GM18511 (cell line): ENCODE results near the gene LRP5.
"Not testable (repeated sequence)": the region's sequence is repeated elsewhere in the genome, so short reads cannot be mapped to it uniquely, and the experiment has no call there.

Source experiments
- ATAC-seq: cut with Tn5 transposase; IDR thresholded peaks from one replicate; pipeline ENCODE4 v1.9.1; 2021; ENCODE audit warnings: mild to moderate bottlenecking, moderate library complexity; ENCODE audit not compliant: unreplicated experiment

The LRP5 gene

DNA sequence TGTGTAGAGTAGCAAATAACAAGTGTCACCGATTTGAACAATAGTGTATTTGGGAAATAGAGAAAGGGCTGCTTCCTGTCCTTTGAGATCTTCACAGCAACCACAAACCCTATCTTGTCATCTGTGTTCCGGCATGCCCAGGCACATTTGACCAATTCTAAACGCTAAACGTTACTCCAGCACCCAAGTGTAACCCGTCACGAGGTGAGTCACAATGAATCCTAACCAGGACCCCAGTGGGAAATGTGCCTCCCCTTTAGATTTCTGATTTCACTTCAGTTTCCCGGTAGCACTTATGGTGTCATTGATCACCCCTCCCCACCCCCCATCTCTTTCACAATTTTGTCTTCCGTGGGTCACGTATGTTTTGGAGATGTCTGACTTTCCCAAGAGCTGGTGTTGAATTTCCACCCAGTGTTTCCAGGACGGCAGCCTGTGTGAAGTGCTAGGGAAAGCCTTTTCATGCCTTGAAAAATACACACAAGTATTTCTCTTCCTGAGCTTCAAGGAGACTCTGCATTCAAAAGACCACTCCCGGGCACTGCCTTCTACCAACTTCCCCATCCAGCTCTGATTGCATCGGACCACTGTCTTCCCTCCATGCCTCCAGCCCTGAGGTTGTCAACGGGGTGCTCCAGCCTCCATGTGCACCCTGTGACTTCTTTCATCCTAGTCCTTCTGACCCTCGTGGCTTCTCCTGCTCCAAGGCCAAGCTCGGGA is 30.1 kb upstream of the LRP5 start:
- peak; percentile 69 for ATAC-seq

DNA sequence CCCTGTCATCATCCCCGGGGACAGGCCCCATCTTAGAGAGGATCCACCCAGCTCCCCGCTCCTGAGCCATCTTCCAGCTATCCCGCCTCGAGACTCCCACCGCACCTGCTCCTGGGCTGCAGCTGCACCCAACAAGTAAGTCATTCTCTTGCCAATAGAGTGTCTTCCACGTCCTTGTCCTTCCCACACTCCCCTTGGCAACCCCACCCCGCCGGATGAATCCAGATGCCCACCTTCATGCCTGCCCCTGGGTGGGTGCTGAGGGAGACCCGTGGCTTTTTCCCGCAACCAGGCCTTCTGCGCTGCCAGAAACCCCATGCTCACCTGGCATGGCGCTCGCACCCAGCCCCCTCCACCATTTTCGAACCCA is 29.5 kb upstream of the LRP5 start:
- ATAC-seq: no peak

DNA sequence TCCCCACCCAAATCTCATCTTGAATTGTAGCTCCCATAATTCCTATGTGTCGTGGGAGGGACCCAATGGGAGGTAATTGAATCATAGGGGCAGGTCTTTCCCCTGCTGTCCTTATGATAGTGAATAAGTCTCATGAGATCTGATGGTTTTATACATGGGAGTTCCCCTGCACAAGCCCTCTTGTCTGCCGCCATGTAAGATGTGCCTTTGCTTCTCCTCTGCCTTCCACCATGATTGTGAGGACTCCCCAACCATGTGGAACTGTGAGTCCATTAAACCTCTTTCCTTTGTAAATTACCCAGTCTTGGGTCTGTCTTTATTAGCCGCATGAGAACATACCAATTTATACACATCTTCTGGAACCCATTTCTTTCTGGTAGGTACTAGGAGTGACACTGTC is 27.8 kb upstream of the LRP5 start:
- not testable (repeated sequence) for ATAC-seq

GRCh38 chr11:68287419-68287818 is 25.0 kb upstream of the LRP5 start:
- ATAC-seq: no peak

DNA sequence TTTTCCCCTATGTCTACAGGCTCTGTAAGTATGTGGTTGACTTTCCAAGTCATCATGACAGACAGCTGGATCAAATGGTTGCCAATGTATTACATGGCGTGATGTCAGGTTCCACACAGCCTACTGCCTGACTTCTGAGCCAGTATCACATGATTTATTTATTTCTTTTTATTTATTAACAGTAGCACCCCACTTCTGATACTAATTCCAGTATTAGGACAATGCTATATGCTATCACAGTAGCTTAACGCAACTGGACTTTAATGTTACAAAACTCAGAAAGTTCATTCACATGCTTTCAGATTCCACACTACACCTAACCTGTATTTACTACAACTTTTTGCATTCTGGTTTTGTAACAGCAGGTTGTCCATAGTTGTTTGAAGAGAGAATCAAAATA is 22.9 kb upstream of the LRP5 start:
- ATAC-seq: no peak

DNA sequence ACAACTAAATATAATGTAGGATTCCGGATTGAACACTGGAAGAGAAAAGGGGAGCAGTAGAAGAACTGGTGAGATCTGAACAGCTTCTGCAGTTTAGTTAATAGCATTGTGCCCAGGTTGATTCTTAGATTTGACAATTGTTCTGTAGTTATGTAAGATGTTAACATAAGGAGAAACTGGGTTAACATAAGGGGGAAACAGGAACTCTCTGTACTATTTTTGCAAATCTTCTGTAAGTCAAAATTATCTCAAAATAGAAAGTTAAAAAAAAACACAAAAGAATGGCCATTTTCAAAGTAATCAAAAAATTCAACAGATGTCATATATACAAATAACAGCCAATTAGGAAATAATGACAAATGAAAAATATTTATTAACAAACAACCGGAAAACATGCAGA is 18.7 kb upstream of the LRP5 start:
- no peak for ATAC-seq

- no peak for ATAC-seq
Observed at GRCh38 chr11:68295271-68295670, 17.1 kb upstream of the LRP5 start.

DNA sequence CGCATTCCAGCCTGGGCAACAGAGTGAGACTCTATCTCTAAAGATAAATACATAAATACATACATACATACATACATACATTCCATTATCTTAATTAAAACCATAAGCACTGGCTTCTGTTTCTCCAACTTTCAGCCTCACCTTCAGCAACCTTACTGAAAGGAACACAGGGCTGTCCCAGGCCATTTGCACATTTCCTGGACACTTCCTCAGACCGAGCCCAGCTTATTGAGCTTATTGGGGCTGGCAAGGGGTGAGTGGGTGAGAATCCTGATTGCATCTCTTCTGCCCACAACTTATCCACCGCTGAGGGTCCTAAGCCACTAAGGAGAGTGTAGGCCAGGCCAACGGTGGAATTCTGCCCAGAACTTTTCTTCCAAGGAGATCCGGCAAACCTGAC is 16.5 kb upstream of the LRP5 start:
- no peak for ATAC-seq

DNA sequence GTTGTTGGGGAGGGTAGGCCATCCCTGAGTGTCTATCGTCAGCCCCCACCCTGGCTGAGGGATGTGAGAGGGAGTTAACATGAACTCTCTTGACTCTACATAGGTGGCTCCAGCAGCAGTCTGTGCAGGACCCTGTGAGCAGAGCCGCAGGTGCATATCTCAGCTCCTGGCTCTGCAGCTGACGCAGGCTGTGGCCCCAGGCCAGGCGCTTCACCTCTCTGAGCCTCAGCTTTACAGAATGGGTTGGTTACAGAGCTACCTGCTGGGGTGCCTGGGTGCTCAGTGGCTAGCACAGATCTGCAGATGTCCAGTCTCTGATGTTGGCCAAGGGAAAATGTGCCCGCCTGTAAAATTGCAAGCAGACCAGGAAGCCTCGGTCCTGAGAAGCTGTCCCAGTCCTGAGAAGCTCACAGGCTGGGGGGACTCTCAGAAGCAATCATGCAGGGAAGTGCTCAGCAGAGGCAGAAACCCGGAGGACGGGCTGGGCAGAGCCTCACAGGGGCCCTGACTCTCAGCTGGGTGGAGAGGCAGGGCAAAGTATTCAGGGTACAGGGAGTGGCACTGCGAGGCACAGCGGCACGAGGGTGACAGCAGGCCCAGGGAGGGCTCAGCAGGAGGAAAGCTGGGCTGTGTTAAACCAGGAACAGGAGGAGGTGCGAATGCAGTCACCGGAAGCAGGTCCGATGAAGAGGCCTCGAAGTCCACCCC is 15.9 kb upstream of the LRP5 start:
- no peak for ATAC-seq

DNA sequence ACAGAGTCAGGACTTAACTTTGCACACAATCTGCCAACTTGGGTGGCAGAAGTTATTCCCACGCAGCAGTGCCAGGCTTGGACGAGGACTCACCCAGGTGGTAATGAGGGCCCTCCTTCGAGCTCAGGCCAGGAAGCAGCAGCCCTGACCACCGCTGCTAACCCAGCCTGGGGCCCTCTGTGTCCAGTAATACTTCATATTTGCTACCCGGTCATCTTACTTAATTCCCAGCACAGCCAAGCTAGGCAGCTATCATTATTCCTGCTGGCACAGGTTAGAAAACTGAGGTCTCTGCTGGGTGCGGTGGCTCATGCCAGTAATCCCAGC is 15.4 kb upstream of the LRP5 start:
- ATAC-seq: no peak

- ATAC-seq: no peak
Observed at GRCh38 chr11:68297494-68297811, 14.9 kb upstream of the LRP5 start.

DNA sequence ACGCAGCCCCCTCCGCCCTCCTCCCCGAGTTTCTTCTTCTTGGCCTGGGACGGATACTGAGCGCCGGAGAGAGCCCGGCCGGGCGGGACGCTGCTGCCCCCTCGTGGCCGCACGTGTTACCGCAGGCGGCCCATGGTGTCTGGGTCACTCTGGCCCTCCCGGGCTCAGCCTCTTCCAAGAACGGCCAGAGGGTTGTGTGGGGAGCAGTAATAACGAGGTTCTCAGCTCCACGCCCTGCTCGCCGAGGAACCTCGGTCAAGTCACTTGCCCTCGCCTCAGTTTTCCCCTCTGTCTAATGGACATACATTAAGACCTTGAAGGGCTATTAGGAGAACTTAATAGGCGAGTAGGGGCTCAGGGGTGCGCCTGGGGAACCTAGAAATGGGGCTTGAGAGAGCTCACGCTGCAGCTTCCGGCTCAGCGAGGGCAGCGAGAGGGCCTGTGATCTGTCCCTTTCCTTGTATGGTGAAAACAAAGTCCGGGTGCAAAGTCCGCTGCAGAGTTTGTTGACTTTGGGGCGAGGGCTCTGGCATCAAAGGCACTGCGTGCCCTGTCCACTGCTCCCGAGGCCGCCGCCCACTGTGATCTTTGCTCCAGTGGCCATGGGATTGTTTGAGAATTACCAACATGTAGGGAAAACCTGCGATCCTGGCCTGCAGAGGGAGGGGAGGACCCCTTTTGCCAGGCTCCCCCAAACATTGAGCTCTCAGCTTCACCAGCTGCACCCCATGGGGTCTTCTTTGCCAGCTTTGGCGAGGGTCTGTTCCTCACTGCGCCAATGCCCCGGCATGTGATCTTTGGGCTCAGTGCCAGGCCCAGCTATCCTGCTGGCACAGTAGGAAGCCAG is 14.4 kb upstream of the LRP5 start:
- no peak for ATAC-seq

DNA sequence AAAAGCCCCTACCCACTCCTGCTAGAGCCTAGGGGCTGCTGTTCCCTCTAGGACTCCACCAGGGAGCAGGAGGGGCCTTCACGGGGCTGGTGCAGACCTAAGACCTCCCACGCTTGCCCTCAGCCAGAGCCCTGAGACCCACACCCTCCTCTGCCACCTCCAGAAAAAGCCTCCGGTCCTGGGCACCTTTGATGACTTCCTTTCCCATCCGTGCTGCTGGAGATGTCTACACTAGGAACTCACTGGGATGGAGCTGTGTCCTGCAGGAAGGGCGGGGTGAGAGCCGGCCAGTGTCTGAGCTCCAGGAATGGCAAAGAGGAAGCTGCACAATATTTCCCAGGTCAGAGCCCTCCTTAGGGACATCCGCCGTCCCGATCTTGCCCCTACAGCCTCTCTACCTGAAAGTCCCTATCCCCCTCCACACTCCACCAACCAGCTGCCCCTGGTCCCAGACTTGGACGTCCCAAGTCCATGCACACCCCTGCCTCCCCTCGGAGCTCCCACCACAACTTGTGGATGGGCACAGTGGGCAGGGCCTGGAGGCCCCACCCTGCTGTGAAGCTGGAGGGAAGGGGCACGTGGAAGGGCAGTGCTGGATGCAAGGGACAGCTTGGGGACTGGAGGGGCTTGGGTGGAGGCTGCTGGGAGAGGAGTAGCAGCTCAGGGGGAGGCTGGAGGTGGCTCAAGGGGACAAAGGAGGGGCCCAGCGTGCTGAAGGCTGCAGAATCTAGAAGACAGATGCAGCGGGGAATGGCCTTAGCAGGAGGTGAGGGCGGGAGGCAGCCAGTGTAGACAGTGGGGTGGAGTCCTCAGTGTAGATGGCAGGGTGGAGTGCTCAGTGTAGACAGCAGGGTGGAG is 13.5 kb upstream of the LRP5 start:
- no peak for ATAC-seq

GRCh38 chr11:68299517-68299879 is 12.9 kb upstream of the LRP5 start:
- not testable (repeated sequence) for ATAC-seq

DNA sequence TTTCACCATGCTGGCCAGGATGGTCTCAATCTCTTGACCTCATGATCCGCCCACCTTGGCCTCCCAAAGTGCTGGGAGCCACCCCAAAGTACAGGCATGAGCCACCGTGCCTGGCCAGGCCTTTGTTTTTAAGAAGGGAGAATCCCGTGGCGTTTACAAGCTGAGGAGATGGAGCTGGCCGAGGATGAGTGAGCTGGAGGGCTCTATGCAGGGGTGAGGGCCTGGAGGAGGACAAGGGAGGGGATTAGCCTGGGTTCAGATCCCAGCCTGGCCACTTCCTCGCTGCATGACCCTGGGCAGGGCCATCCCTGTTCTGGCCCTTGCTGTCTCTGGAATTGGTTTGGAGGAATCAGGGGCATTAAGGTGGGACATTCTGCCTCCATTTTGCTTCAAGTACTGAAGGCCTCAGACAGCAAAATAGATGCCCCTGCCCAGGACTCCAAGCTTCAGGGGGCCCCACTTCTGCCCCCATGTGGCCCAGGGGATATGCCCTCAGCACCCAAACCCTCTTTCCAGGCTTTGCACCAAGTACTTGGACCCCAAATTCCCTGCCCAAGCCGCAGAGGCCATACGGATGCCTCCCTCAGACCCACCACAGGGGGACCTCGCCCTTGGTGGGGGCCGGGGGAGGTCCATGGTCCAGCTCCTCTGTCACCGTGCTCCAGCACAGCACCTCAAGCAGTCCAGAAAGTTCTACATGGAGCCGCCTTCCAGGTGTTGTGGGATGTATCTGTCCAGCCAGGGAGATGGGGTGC is 12.1 kb upstream of the LRP5 start:
- ATAC-seq: no peak

DNA sequence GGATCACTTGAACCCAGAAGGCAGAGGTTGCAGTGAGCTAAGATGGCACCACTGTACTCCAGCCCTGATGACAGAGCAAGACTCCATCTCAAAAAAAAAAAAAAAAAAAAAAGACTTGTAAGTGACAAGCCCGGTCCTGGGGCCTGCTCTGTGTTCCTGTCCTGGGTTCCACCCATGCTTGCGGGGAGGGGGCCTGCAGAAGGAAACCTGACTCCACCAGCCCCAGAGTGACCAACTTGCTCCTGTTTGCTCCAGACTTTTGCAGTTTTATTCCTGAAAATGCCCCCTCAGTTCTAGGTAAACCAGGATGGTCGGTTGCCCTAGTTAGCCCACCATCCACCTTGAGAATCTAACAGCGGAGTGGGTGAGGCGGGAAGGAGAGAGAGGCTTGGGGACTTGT is 10.1 kb upstream of the LRP5 start:
- no peak for ATAC-seq

- no peak for ATAC-seq
Observed at GRCh38 chr11:68302670-68303069, 9.7 kb upstream of the LRP5 start.

DNA sequence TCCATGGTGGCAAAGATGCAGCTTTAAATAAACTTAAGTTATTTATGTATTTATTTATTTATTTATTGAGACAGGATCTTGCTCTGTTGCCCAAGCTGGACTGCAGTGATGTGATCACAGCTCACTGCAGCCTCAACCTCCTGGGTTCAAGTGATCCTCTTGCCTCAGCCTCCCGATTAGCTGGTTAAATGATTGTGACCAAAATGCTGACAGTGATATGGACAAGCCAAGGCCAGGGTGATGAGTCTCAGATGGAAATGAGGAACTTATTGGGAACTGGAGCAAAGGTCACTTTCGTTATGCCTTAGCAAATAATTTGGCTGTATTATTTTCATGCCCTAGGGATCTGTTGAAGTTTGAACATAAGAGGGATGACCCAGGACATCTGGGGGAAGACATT is 9.3 kb upstream of the LRP5 start:
- ATAC-seq: no peak

- ATAC-seq: no peak
Observed at GRCh38 chr11:68303982-68304780, 8.2 kb upstream of the LRP5 start.

GRCh38 chr11:68306636-68307035 is 5.8 kb upstream of the LRP5 start:
- no peak for ATAC-seq
